ENCODE measurements around the gene NUBPL. TPM values are rescaled to one million over a fixed set of nuclear protein-coding genes. Genes with fewer than 3 reads are reported as not detected.
A peak's percentile ranks its signal among the peaks of the same experiment; 100 is the strongest.

NUBPL gene
- polyA plus RNA-seq, 4 donors = 1.1 to 12.2 (median 4.6) TPM

DNA sequence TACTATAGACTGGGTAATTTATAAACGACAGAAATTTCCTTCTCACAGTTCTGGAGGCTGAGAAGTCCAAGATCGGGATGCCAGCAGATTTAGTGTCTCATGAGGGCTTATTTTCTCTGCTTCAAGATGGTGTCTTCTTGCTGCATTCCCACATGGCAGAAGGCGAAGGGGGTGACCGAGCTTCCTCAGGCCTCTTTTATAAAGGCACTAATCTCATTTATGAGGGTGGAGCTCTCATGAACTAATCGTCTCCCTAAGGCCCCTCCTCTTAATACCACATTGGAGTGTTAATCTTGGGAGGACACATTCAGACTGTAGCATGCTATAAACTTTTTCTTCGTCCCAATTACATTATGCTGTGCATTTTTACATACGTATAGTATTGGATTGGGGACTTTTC, 315.5 kb downstream of the NUBPL start:
- DNase-seq (no peak), FAIRE-seq (no peak)
- Histone ChIP-seq H3K27ac (ENCODE audit: low read depth in 1 of 3, low read length in 2 of 3) (peak overlapping the region in 1 of 3 donors; percentile 37), H3K27me3 (ENCODE audit: control insufficient read depth in 3 of 3, insufficient read depth in 3 of 3, low read length in 3 of 3) (no peaks in the 10 kb centered on the region), H3K4me3 (ENCODE audit: low read depth in 1 of 3, low read length in 3 of 3) (no peak overlapping the region), H3K36me3 (ENCODE audit: control insufficient read depth in 3 of 3, insufficient read depth in 2 of 3, low read depth in 1 of 3, low read length in 3 of 3) (no peaks in the 10 kb centered on the region), H3K4me1 (ENCODE audit: control insufficient read depth in 3 of 3, insufficient read depth in 2 of 3, low read depth in 1 of 3, low read length in 2 of 3) (no peaks in the 10 kb centered on the region), H3K9me3 (ENCODE audit: control insufficient read depth in 2 of 2, insufficient read depth in 1 of 2, low read depth in 1 of 2, low read length in 1 of 2) (no peaks in the 10 kb centered on the region)
- WGBS, 3 donors = 84 to 90% (median 85%) methylated on average over 7 of the region's 7 CpGs

DNA sequence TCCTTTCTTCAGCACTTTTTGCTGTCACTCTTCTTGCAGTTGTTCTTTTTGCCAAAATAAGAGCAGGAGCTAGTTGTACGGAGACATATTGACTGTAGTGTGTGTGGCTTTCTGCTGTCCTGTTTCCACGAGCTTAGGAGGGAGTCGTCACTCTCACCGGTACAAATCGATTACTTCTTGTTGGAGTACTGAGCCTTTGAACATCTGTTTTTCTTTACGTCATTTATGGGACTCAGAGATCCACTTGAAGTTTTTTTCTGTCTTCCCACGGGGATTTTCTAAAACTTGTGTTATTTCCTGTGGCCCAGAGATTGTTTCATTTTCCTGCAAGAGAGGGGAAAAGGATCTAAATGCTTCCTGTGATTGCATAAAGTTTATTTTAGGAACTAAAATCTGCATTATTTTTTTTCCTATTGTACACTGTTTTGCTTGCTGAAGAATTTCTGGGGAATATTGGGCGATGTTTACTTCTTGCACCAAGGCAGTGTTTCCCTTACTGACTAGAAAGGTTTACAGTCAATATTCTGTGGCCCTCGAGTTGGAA, 316.1 kb downstream of the NUBPL start:
- DNase-seq (peak in 1 of 2 donors; percentile 18), FAIRE-seq (no peak)
- 41 to 76% (median 57%) methylated on average over 9 of the region's 9 CpGs for WGBS, 3 donors
- H3K36me3 ChIP-seq (ENCODE audit: control insufficient read depth in 3 of 3, insufficient read depth in 2 of 3, low read depth in 1 of 3, low read length in 3 of 3) = no peaks in the 10 kb centered on the region
- no peak overlapping the region for H3K4me3 ChIP-seq (ENCODE audit: low read depth in 1 of 3, low read length in 3 of 3)
- H3K27me3 ChIP-seq (ENCODE audit: control insufficient read depth in 3 of 3, insufficient read depth in 3 of 3, low read length in 3 of 3) = no peaks in the 10 kb centered on the region
- no peaks in the 10 kb centered on the region for H3K9me3 ChIP-seq (ENCODE audit: control insufficient read depth in 2 of 2, insufficient read depth in 1 of 2, low read depth in 1 of 2, low read length in 1 of 2)
- H3K27ac ChIP-seq (ENCODE audit: low read depth in 1 of 3, low read length in 2 of 3) = peak overlapping the region in 2 of 3 donors; percentile 11 to 37
- H3K4me1 ChIP-seq (ENCODE audit: control insufficient read depth in 3 of 3, insufficient read depth in 2 of 3, low read depth in 1 of 3, low read length in 2 of 3) = no peaks in the 10 kb centered on the region

DNA sequence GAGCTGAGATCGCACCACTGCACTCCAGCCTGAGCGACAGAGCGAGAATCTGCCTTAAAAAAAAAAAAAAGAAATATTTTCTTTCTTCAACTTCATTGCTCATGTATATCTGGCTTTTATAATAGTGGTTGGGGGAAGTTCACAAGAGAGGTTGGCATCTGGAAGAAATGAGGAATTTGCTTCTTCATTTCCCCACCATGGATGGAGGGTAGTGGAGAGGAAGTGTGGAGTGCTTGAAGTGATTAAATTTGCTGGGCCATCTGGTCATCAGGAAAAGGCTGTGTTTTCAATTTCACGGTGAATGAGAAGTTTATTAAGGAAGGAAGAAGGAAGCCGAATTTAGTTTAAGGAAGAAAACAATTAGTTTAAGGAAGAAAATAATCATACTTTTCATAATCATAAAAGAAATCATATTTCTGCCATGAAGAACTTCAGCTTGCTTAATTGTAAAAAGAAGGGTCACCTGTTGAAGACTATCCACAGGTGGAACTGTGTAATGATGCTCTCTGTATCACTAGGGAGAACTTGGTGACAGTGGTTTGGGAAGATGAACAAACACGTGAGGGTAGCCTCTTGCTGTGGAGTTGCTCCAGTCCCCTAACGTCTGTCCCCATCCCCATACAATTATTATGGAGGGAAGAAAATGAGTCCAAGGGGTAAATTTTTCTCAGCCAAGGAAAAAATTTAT, 318.6 kb downstream of the NUBPL start:
- Histone ChIP-seq H3K27ac (ENCODE audit: low read depth in 1 of 3, low read length in 2 of 3) (no peak overlapping the region), H3K4me3 (ENCODE audit: low read depth in 1 of 3, low read length in 3 of 3) (no peak overlapping the region), H3K9me3 (ENCODE audit: control insufficient read depth in 2 of 2, insufficient read depth in 1 of 2, low read depth in 1 of 2, low read length in 1 of 2) (no peaks in the 10 kb centered on the region), H3K27me3 (ENCODE audit: control insufficient read depth in 3 of 3, insufficient read depth in 3 of 3, low read length in 3 of 3) (no peaks in the 10 kb centered on the region), H3K36me3 (ENCODE audit: control insufficient read depth in 3 of 3, insufficient read depth in 2 of 3, low read depth in 1 of 3, low read length in 3 of 3) (no peaks in the 10 kb centered on the region), H3K4me1 (ENCODE audit: control insufficient read depth in 3 of 3, insufficient read depth in 2 of 3, low read depth in 1 of 3, low read length in 2 of 3) (no peaks in the 10 kb centered on the region)
- no peak for FAIRE-seq
- DNase-seq = no peak
- WGBS, 3 donors = 79 to 88% (median 79%) methylated on average over 7 of the region's 7 CpGs

DNA sequence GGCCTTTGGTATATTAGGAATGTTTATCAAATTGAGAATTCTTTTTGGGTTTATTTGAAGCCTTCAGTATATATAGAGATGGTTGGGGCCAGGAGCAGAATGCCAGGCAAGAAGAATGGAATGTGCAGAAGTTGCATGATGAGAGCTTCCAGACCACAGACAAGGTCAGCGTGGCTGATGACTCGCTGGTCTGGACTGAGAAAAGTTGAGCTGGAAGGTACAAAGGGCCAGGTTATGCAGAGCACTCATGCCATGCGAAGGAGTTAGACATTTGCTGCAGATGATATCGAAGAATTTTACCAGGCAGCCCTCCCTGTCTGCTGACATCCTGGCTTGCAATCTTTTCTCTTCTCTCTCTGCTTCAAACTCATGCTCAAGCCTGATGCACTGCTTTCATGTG, 319.7 kb downstream of the NUBPL start:
- DNase-seq (peak in 1 of 2 donors; percentile 29), FAIRE-seq (no peak)
- no peak overlapping the region for H3K27ac ChIP-seq (ENCODE audit: low read depth in 1 of 3, low read length in 2 of 3)
- H3K4me3 ChIP-seq (ENCODE audit: low read depth in 1 of 3, low read length in 3 of 3) = no peak overlapping the region
- H3K27me3 ChIP-seq (ENCODE audit: control insufficient read depth in 3 of 3, insufficient read depth in 3 of 3, low read length in 3 of 3) = no peaks in the 10 kb centered on the region
- no peaks in the 10 kb centered on the region for H3K9me3 ChIP-seq (ENCODE audit: control insufficient read depth in 2 of 2, insufficient read depth in 1 of 2, low read depth in 1 of 2, low read length in 1 of 2)
- no peaks in the 10 kb centered on the region for H3K4me1 ChIP-seq (ENCODE audit: control insufficient read depth in 3 of 3, insufficient read depth in 2 of 3, low read depth in 1 of 3, low read length in 2 of 3)
- no peaks in the 10 kb centered on the region for H3K36me3 ChIP-seq (ENCODE audit: control insufficient read depth in 3 of 3, insufficient read depth in 2 of 3, low read depth in 1 of 3, low read length in 3 of 3)
- 66 to 86% (median 73%) methylated on average over 4 of the region's 4 CpGs for WGBS, 3 donors

DNA sequence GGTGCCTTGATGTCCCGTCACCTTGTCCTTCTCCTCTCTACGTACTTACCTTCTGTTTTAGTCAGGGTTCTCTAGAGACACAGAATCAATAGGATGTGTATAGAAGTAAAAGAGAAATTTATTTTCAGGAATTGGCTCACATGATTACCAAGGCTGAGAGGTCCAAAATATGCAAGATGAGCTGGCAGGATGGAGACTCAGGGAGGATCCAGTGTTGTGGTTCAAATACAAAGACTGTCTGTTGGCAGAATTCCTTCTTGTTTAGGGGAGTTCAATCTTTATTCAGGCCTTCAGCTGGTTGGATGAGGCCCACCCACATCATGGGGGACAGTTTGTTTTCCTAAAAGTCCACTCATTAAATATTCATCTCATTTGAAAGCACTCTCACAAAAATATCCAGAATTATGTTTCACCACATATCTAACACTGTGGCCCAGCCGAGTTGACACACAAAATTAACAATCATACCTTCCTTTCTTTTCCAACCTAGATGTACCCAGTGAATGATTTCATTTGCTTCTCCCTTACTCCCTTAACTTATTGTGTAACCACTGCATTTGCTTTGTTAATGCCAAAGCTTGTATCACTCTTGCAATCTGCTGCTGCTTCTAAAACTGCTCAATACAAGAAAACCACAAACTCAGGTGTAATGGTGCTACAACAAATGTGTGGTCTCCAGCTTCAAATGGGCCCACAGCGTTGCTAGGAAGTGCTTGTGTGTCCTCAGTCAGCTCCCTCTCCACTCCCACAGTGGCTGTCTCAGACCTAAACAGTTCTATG, 320.5 kb downstream of the NUBPL start:
- DNase-seq (no peak), FAIRE-seq (no peak)
- Histone ChIP-seq H3K36me3 (ENCODE audit: control insufficient read depth in 3 of 3, insufficient read depth in 2 of 3, low read depth in 1 of 3, low read length in 3 of 3) (no peaks in the 10 kb centered on the region), H3K27me3 (ENCODE audit: control insufficient read depth in 3 of 3, insufficient read depth in 3 of 3, low read length in 3 of 3) (peaks cover 0 to under 1% (median 0%) of the 10 kb centered on the region in 3 donors), H3K27ac (ENCODE audit: low read depth in 1 of 3, low read length in 2 of 3) (no peak overlapping the region), H3K4me3 (ENCODE audit: low read depth in 1 of 3, low read length in 3 of 3) (no peak overlapping the region), H3K4me1 (ENCODE audit: control insufficient read depth in 3 of 3, insufficient read depth in 2 of 3, low read depth in 1 of 3, low read length in 2 of 3) (no peaks in the 10 kb centered on the region), H3K9me3 (ENCODE audit: control insufficient read depth in 2 of 2, insufficient read depth in 1 of 2, low read depth in 1 of 2, low read length in 1 of 2) (no peaks in the 10 kb centered on the region)
- 88 to 92% (median 89%) methylated on average over 4 of the region's 4 CpGs for WGBS, 3 donors

DNA sequence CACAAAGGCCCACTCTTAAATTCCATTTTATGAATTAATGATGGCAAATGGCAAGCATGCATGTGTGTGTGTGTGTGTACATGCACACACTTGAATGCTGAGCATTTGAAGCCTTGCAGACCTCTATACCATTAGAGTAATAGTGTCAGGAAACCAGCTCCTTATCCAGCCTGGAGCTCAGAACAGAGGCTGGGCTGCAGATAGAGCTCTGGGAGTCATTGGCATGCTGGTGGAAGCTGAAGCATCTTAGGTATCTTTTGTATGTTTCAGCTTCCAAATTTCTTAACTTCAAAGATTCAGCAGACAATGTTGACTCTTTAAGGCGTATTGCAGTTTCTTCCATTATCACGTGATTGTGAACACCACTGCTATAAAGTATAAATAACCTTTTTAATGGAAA, 323.0 kb downstream of the NUBPL start:
- WGBS, 3 donors = 72 to 92% (median 82%) methylated on average over 2 of the region's 2 CpGs

DNA sequence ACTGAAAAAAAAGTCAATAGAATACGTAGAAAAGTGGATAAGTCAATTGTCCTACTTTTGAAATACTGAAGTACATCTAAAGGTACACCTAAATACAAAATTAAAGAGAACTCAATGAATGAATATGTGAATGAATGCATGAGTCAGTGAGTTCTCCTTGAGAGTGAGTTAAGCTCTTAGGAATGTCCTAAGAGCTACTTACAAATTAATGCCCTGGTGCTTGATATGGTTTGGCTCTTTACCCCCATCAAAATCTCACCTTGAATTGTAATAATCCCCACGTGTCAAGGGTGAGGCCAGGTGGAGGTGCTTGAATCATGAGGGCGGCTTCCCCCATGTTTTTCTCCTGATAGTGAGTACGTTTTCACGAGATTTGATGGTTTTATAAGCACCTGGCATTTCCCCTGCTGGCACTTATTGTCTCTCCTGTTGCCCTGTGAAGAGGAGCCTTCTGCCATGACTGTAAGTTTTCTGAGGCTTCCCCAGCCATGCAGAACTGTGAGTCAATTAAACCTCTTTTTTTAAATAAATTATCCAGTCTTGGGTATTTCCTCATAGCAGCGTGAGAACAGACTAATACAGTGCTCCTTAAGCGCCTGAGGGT, 323.7 kb downstream of the NUBPL start:
- no peak for DNase-seq
- no peak overlapping the region for H3K27ac ChIP-seq (ENCODE audit: low read depth in 1 of 3, low read length in 2 of 3)
- H3K27me3 ChIP-seq (ENCODE audit: control insufficient read depth in 3 of 3, insufficient read depth in 3 of 3, low read length in 3 of 3) = peaks cover 0 to 2% (median 0%) of the 10 kb centered on the region in 3 donors
- H3K4me1 ChIP-seq (ENCODE audit: control insufficient read depth in 3 of 3, insufficient read depth in 2 of 3, low read depth in 1 of 3, low read length in 2 of 3) = no peaks in the 10 kb centered on the region
- 73 to 90% (median 82%) methylated on average over 7 of the region's 7 CpGs for WGBS, 3 donors
- no peak for FAIRE-seq
- H3K4me3 ChIP-seq (ENCODE audit: low read depth in 1 of 3, low read length in 3 of 3) = no peak overlapping the region
- H3K36me3 ChIP-seq (ENCODE audit: control insufficient read depth in 3 of 3, insufficient read depth in 2 of 3, low read depth in 1 of 3, low read length in 3 of 3) = no peaks in the 10 kb centered on the region
- no peaks in the 10 kb centered on the region for H3K9me3 ChIP-seq (ENCODE audit: control insufficient read depth in 2 of 2, insufficient read depth in 1 of 2, low read depth in 1 of 2, low read length in 1 of 2)

More for the DNA sequence above, 323.0 kb downstream of the NUBPL start:
- Histone ChIP-seq H3K36me3 (ENCODE audit: control insufficient read depth in 3 of 3, insufficient read depth in 2 of 3, low read depth in 1 of 3, low read length in 3 of 3) (no peaks in the 10 kb centered on the region), H3K27ac (ENCODE audit: low read depth in 1 of 3, low read length in 2 of 3) (no peak overlapping the region), H3K4me3 (ENCODE audit: low read depth in 1 of 3, low read length in 3 of 3) (no peak overlapping the region), H3K27me3 (ENCODE audit: control insufficient read depth in 3 of 3, insufficient read depth in 3 of 3, low read length in 3 of 3) (peaks cover 0 to 2% (median 0%) of the 10 kb centered on the region in 3 donors), H3K4me1 (ENCODE audit: control insufficient read depth in 3 of 3, insufficient read depth in 2 of 3, low read depth in 1 of 3, low read length in 2 of 3) (no peaks in the 10 kb centered on the region), H3K9me3 (ENCODE audit: control insufficient read depth in 2 of 2, insufficient read depth in 1 of 2, low read depth in 1 of 2, low read length in 1 of 2) (no peaks in the 10 kb centered on the region)
- no peak for FAIRE-seq
- DNase-seq = no peak

DNA sequence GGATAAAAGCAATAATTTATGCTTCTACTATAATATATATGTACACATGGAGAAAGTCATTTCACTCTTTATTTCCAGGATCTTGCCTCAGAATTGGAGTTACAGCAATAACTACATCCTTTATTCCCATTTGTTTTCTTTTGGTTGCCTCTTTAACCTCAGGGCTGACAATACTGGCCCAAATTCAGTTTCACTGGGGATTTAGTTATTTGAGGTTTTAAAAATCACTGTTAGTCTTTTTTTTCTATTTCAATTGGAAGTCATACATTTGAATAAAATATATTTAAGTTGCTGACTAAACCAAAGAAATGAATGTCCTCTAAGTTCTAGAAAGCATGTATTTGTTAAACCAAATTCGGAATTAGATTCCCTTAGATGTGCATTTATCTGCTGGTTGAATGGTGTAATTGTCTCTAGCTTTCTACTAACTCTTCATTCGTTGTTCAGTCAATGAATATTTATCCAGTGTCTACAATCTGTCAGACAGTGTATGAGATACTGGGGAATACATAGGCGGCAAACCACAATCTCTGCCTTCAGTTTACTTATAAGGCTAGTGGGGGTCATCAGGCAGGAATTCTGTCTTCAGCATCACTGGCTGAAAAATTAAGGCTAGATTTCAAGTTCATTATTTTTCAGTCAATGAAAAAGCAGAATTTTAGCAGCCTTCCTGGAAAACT, 325.1 kb downstream of the NUBPL start:
- Histone ChIP-seq H3K4me1 (ENCODE audit: control insufficient read depth in 3 of 3, insufficient read depth in 2 of 3, low read depth in 1 of 3, low read length in 2 of 3) (no peaks in the 10 kb centered on the region), H3K36me3 (ENCODE audit: control insufficient read depth in 3 of 3, insufficient read depth in 2 of 3, low read depth in 1 of 3, low read length in 3 of 3) (no peaks in the 10 kb centered on the region), H3K9me3 (ENCODE audit: control insufficient read depth in 2 of 2, insufficient read depth in 1 of 2, low read depth in 1 of 2, low read length in 1 of 2) (no peaks in the 10 kb centered on the region), H3K27ac (ENCODE audit: low read depth in 1 of 3, low read length in 2 of 3) (no peak overlapping the region), H3K4me3 (ENCODE audit: low read depth in 1 of 3, low read length in 3 of 3) (no peak overlapping the region), H3K27me3 (ENCODE audit: control insufficient read depth in 3 of 3, insufficient read depth in 3 of 3, low read length in 3 of 3) (peaks cover 0 to 2% (median 0%) of the 10 kb centered on the region in 3 donors)
- FAIRE-seq (no peak), DNase-seq (no peak)
- 78 to 80% (median 79%) methylated on average over 3 of the region's 3 CpGs for WGBS, 3 donors

All from small intestine (tissue), 7 donors.